ENCODE results near the gene ARHGAP40. TPM values are rescaled to one million over a fixed set of nuclear protein-coding genes. Genes with fewer than 3 reads are reported as not detected.

ARHGAP40 gene
- total RNA-seq, 2 experiments from 2014 or later, result not detected

- H3K4me3 Mint-ChIP-seq, result no peak overlapping the region
- H3K9me3 Mint-ChIP-seq, result no peaks in the 10 kb centered on the region
- POLR2A ChIA-PET, result no interaction called here
- no peaks in the 10 kb centered on the region for H3K4me1 Mint-ChIP-seq
- H3K27ac Mint-ChIP-seq, result no peak overlapping the region
- no peaks in the 10 kb centered on the region for H3K36me3 Mint-ChIP-seq
- DNase-seq, result no peak
- peaks cover 15% of the 10 kb centered on the region for H3K27me3 Mint-ChIP-seq
- no peak for ATAC-seq (ENCODE audit: low read depth)
These were observed 14.8 kb downstream of the ARHGAP40 start for GRCh38 chr20:38616457-38616856.

DNA sequence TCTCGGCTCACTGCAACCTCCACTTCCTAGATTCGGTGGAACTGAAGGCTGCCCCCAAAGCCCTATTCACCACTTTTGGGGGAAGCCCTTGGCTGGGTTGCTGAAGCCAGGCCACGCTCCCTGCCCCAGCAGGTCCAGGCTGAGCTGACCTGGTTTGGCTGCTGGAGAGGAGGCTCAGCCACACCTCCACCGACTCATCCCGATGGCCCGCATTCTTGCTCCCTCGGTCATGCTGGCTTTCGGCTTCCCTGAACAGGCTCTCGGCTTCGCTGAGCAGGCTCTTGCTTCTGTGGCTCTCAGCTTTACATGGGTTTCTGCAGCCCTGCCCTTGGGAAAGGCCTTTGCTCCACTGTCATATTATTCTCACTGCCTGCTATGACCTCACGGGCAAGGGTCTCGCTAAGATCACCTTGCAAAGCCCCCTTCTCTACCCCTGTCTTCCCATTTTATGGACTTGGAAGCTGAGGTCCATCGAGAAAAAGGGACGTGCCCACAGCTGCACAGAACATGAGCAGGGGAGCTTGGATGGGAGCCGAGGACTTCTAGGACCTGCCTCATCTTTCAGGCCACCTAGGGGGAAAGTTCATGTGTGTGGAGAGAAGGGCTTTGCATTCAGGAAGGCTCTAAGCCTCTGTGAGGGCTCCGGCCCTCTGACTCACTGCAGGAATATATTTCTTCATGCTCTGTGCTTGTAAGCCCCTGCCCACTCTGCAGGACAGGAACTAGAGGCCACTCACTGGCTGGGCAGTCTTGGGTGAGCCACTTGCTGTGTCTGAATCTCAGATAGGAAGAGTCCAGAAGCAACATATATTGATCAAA, 15.6 kb downstream of the ARHGAP40 start:
- no peak for DNase-seq
- Mint-ChIP-seq H3K36me3 (no peaks in the 10 kb centered on the region), H3K4me3 (no peak overlapping the region), H3K9me3 (no peaks in the 10 kb centered on the region), H3K27me3 (peaks cover 15% of the 10 kb centered on the region), H3K27ac (no peak overlapping the region), H3K4me1 (no peaks in the 10 kb centered on the region)
- POLR2A ChIA-PET, result no interaction called here
- no peak for ATAC-seq (ENCODE audit: low read depth)

- Mint-ChIP-seq H3K4me3 (no peak overlapping the region), H3K27me3 (peaks cover 12% of the 10 kb centered on the region)
These were observed 16.2 kb downstream of the ARHGAP40 start for GRCh38 chr20:38617830-38618196.

GRCh38 chr20:38620441-38620840, 18.8 kb downstream of the ARHGAP40 start:
- POLR2A ChIA-PET, result no interaction called here
- DNase-seq (no peak), ATAC-seq (ENCODE audit: low read depth) (no peak)
- Mint-ChIP-seq H3K9me3 (no peaks in the 10 kb centered on the region), H3K27me3 (peaks cover 12% of the 10 kb centered on the region), H3K4me3 (no peak overlapping the region), H3K36me3 (no peaks in the 10 kb centered on the region), H3K4me1 (no peaks in the 10 kb centered on the region), H3K27ac (no peak overlapping the region)

More at GRCh38 chr20:38617830-38618196, 16.2 kb downstream of the ARHGAP40 start:
- POLR2A ChIA-PET, result no interaction called here
- Mint-ChIP-seq H3K27ac (no peak overlapping the region), H3K9me3 (no peaks in the 10 kb centered on the region), H3K4me1 (no peaks in the 10 kb centered on the region), H3K36me3 (no peaks in the 10 kb centered on the region)
- ATAC-seq (ENCODE audit: low read depth) (no peak), DNase-seq (no peak)

DNA sequence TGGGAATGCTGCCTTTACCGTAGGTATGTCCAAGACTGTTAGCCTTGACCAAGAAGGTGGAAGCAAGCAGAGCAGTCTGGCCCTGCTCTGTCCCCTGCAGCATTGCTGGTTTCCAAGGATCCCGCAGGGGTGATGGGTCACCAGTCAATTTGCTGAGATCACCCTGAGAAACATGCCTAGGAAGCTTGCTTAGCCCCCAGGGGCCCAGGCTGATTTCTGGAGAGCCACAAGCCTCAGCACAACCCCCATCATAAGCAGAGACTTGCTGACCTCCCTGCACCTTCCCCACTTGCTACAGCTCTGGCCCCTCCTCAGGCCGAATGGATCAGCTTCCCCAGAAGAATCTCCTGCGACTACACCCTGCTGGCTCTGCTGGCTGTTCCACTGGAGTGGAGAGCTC, 21.5 kb downstream of the ARHGAP40 start:
- Mint-ChIP-seq H3K9me3 (no peaks in the 10 kb centered on the region), H3K27ac (no peak overlapping the region), H3K27me3 (peaks cover 12% of the 10 kb centered on the region), H3K4me3 (no peak overlapping the region), H3K36me3 (no peaks in the 10 kb centered on the region), H3K4me1 (no peaks in the 10 kb centered on the region)
- ATAC-seq (ENCODE audit: low read depth) (no peak), DNase-seq (no peak)
- POLR2A ChIA-PET, result no interaction called here

GRCh38 chr20:38624084-38624483, 22.5 kb downstream of the ARHGAP40 start:
- Mint-ChIP-seq H3K27ac (no peak overlapping the region), H3K27me3 (peaks cover 8% of the 10 kb centered on the region), H3K4me1 (no peaks in the 10 kb centered on the region), H3K36me3 (no peaks in the 10 kb centered on the region), H3K4me3 (no peak overlapping the region), H3K9me3 (no peaks in the 10 kb centered on the region)
- DNase-seq (no peak), ATAC-seq (ENCODE audit: low read depth) (no peak)
- POLR2A ChIA-PET, result no interaction called here

DNA sequence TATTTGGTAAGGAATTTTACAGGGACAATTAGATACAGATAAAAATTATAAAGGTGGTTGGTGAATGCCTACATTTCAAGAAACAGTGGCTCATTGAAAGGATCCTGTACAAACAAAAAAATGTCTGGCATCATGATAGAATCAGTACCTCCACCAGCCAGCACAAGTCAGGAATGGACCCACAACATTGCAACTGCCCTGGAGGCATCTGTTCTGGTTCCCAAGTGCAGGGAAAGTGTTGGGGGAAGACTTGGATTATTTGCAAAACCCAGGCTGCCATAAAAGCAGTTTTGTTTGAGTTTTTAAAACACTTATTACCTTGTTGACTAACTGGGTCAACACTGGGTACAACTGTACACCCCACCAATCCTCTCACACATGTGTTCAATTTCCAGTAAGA, 24.3 kb downstream of the ARHGAP40 start:
- Mint-ChIP-seq H3K27ac (no peak overlapping the region), H3K36me3 (no peaks in the 10 kb centered on the region), H3K9me3 (no peaks in the 10 kb centered on the region), H3K27me3 (peaks cover 10% of the 10 kb centered on the region), H3K4me3 (no peak overlapping the region), H3K4me1 (no peaks in the 10 kb centered on the region)
- no peak for ATAC-seq (ENCODE audit: low read depth)
- DNase-seq, result no peak
- POLR2A ChIA-PET, result no interaction called here

GRCh38 chr20:38626921-38627659, 25.5 kb downstream of the ARHGAP40 start:
- POLR2A ChIA-PET, result no interaction called here
- no peak for ATAC-seq (ENCODE audit: low read depth)
- peaks cover 9% of the 10 kb centered on the region for H3K27me3 Mint-ChIP-seq

GRCh38 chr20:38628580-38629470, 27.2 kb downstream of the ARHGAP40 start:
- Mint-ChIP-seq H3K27me3 (peaks cover 14% of the 10 kb centered on the region), H3K4me1 (peaks cover 4% of the 10 kb centered on the region), H3K9me3 (no peaks in the 10 kb centered on the region), H3K27ac (no peak overlapping the region), H3K4me3 (no peak overlapping the region), H3K36me3 (no peaks in the 10 kb centered on the region)
- DNase-seq (no peak), ATAC-seq (ENCODE audit: low read depth) (no peak)
- POLR2A ChIA-PET, result no interaction called here

More at GRCh38 chr20:38626921-38627659, 25.5 kb downstream of the ARHGAP40 start:
- H3K9me3 Mint-ChIP-seq, result no peaks in the 10 kb centered on the region
- no peak for DNase-seq
- H3K4me1 Mint-ChIP-seq, result no peaks in the 10 kb centered on the region
- no peak overlapping the region for H3K4me3 Mint-ChIP-seq
- H3K36me3 Mint-ChIP-seq, result no peaks in the 10 kb centered on the region
- no peak overlapping the region for H3K27ac Mint-ChIP-seq

DNA sequence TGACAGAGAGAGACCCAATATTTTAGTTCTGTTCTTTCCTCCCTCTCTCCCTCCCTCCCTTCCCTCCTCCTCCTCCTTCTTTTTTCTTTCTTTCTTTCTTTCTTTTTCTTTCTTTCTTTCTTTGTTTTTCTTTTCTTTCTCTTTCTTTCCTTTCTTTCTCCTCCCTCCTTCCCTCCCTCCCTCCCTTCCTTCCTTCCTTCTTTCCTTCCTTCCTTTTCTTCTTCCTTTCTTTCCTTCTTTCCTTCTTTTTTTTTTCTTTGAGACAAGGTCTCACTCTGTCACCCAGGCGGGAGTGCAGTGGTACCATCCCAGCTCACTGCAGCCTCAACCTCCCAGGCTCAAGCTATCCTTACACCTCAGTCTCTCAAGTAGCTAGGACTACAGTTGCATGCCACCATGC, 28.4 kb downstream of the ARHGAP40 start:
- H3K4me3 Mint-ChIP-seq, result no peak overlapping the region
- peaks cover 4% of the 10 kb centered on the region for H3K4me1 Mint-ChIP-seq
- no peak for ATAC-seq (ENCODE audit: low read depth)
- no peaks in the 10 kb centered on the region for H3K9me3 Mint-ChIP-seq
- POLR2A ChIA-PET, result no interaction called here
- DNase-seq, result no peak
- peaks cover 19% of the 10 kb centered on the region for H3K27me3 Mint-ChIP-seq
- H3K36me3 Mint-ChIP-seq, result no peaks in the 10 kb centered on the region
- H3K27ac Mint-ChIP-seq, result no peak overlapping the region

DNA sequence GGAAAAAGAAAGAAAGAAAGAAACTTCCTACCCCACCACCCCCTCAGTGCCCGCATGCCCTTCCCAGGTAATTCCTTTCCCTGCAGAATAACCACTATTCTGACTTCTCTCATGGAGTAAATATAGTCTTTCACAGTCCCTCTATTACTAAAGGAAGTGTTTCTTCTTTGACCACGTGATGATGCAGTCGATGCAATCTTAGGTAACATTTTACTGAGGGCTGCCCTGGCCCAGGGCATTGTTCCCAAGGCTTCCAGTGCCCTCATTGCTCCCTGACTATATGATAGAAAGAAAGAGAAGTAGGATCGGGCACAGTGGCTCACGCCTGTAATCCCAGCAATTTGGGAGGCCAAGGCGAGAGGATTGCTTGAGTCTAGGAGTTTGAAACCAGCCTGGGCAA, 29.1 kb downstream of the ARHGAP40 start:
- POLR2A ChIA-PET, result no interaction called here
- Mint-ChIP-seq H3K27ac (no peak overlapping the region), H3K4me1 (peaks cover 4% of the 10 kb centered on the region), H3K9me3 (no peaks in the 10 kb centered on the region), H3K4me3 (no peak overlapping the region), H3K27me3 (peaks cover 22% of the 10 kb centered on the region), H3K36me3 (no peaks in the 10 kb centered on the region)
- DNase-seq (no peak), ATAC-seq (ENCODE audit: low read depth) (no peak)

- no peak for DNase-seq
- no peaks in the 10 kb centered on the region for H3K36me3 Mint-ChIP-seq
- no peaks in the 10 kb centered on the region for H3K9me3 Mint-ChIP-seq
- H3K27ac Mint-ChIP-seq, result no peak overlapping the region
- POLR2A ChIA-PET, result no interaction called here
- no peak for ATAC-seq (ENCODE audit: low read depth)
- H3K4me1 Mint-ChIP-seq, result peaks cover 4% of the 10 kb centered on the region
- peaks cover 23% of the 10 kb centered on the region for H3K27me3 Mint-ChIP-seq
- no peak overlapping the region for H3K4me3 Mint-ChIP-seq
These were observed 29.8 kb downstream of the ARHGAP40 start for GRCh38 chr20:38631155-38632022.
